HTERT RPE-1 (cell line): ENCODE data around the gene MYL5.
"Not testable (repeated sequence)": the region's sequence is repeated elsewhere in the genome, so short reads cannot be mapped to it uniquely, and the experiment has no call there.

Source experiments
- in situ Hi-C: fragments of 300-500 bp; cut with MboI; formaldehyde crosslinking; loops from 4 replicates; pipeline ENCODE4 v1.14.3; 2020; ENCODE audit warnings: low sequenced_read_pairs

The MYL5 gene

GRCh38 chr4:669806-670559 lies 4.4 kb upstream of the MYL5 start:
- in situ Hi-C loops: not testable (repeated sequence)

- in situ Hi-C loops: no loop called here
Observed at GRCh38 chr4:671769-672168, 2.6 kb upstream of the MYL5 start.

GRCh38 chr4:673349-674091 lies 822 bp upstream of the MYL5 start:
- in situ Hi-C loops: no loop called here

GRCh38 chr4:675036-675882 lies 917 bp downstream of the MYL5 start:
- in situ Hi-C loops: no loop called here

GRCh38 chr4:675980-676870 lies 1.9 kb downstream of the MYL5 start:
- in situ Hi-C loops: no loop called here

GRCh38 chr4:676871-677235 lies 2.5 kb downstream of the MYL5 start:
- in situ Hi-C loops: no loop called here

GRCh38 chr4:677431-678293 lies 3.3 kb downstream of the MYL5 start:
- in situ Hi-C loops: no loop called here

GRCh38 chr4:678331-679103 lies 4.2 kb downstream of the MYL5 start:
- in situ Hi-C loops: no loop called here

- in situ Hi-C loops: no loop called here
Observed at GRCh38 chr4:679104-679481, 4.8 kb downstream of the MYL5 start.

GRCh38 chr4:679629-680028 lies 5.3 kb downstream of the MYL5 start:
- in situ Hi-C loops: no loop called here

- in situ Hi-C loops: no loop called here
Observed at GRCh38 chr4:680091-680490, 5.7 kb downstream of the MYL5 start.

- in situ Hi-C loops: no loop called here
Observed at GRCh38 chr4:680551-680927, 6.2 kb downstream of the MYL5 start.

- in situ Hi-C loops: no loop called here
Observed at GRCh38 chr4:680928-681645, 6.7 kb downstream of the MYL5 start.

GRCh38 chr4:681736-682451 lies 7.6 kb downstream of the MYL5 start:
- in situ Hi-C loops: no loop called here

- in situ Hi-C loops: no loop called here
Observed at GRCh38 chr4:682490-683172, 8.3 kb downstream of the MYL5 start.

GRCh38 chr4:683247-683897 lies 9.0 kb downstream of the MYL5 start:
- in situ Hi-C loops: no loop called here
